Liver (tissue), 9 donors: ENCODE measurements around the gene SLU7. TPM values are rescaled to one million over a fixed set of nuclear protein-coding genes. Genes with fewer than 3 reads are reported as not detected.
A peak's percentile ranks its signal among the peaks of the same experiment; 100 is the strongest.

Experiments used
- DNase-seq: peaks from one replicate; pipeline ENCODE4 v3.0.0-alpha.2; 2017; ENCODE audit warnings: low spot score
- H3K27ac ChIP-seq, 2 donors: one replicate each; pipeline ENCODE4 v1.7.0; 2013; ENCODE audit warnings: inconsistent platforms in 2 of 2, low read length in 2 of 2, control low read depth in 1 of 2, low read depth in 1 of 2, mild to moderate bottlenecking in 1 of 2
- H3K27me3 ChIP-seq, 4 donors: one replicate each; pipeline versions ENCODE4 v1.6.1 to v1.7.0; 2013; ENCODE audit warnings: low read length in 3 of 4, inconsistent platforms in 1 of 4, mild to moderate bottlenecking in 1 of 4, moderate library complexity in 1 of 4; ENCODE audit not compliant: control insufficient read depth in 4 of 4, insufficient read depth in 4 of 4
- H3K36me3 ChIP-seq, 4 donors: one replicate each; pipeline versions ENCODE4 v1.6.1 to v1.7.0; 2013; ENCODE audit warnings: low read length in 3 of 4, mild to moderate bottlenecking in 3 of 4, low read depth in 1 of 4, moderate library complexity in 1 of 4; ENCODE audit not compliant: control insufficient read depth in 4 of 4, insufficient read depth in 3 of 4
- H3K4me1 ChIP-seq, 4 donors: one replicate each; pipeline versions ENCODE4 v1.6.1 to v1.7.0; 2013; ENCODE audit warnings: low read length in 3 of 4, mild to moderate bottlenecking in 3 of 4, moderate library complexity in 1 of 4; ENCODE audit not compliant: control insufficient read depth in 4 of 4, insufficient read depth in 4 of 4
- H3K4me3 ChIP-seq, 3 donors: one replicate each; pipeline versions ENCODE4 v1.6.1 to v1.7.0; 2013; ENCODE audit warnings: low read length in 3 of 3, control low read depth in 1 of 3, low read depth in 1 of 3, mild to moderate bottlenecking in 1 of 3
- H3K9ac ChIP-seq, 2 donors: one replicate each; pipeline ENCODE4 v1.7.0; 2013; ENCODE audit warnings: low read length in 2 of 2, mild to moderate bottlenecking in 2 of 2, moderate library complexity in 2 of 2, control low read depth in 1 of 2, low read depth in 1 of 2
- H3K9me3 ChIP-seq, 4 donors: one replicate each; pipeline versions ENCODE4 v1.6.1 to v1.7.0; 2013; ENCODE audit warnings: low read length in 3 of 4; ENCODE audit not compliant: control insufficient read depth in 4 of 4
- ATF3 ChIP-seq: IDR thresholded peaks from 2 replicates; pipeline ENCODE4 v1.6.1; 2016; ENCODE audit warnings: antibody characterized with exemption
- CTCF ChIP-seq: fragments of 150-350 bp; IDR thresholded peaks from 2 replicates; pipeline ENCODE4 v1.5.1; 2017; ENCODE audit warnings: improper control_type of control experiment, low read depth, low read length; ENCODE audit not compliant: missing input control
- EGR1 ChIP-seq, 2 donors: IDR thresholded peaks; 2 replicates each; pipeline ENCODE4 v1.6.1; 2016 to 2018; ENCODE audit warnings: antibody characterized with exemption in 2 of 2, low read depth in 2 of 2
- FOXA1 ChIP-seq: IDR thresholded peaks from 2 replicates; pipeline ENCODE4 v1.6.1; 2016; ENCODE audit warnings: antibody characterized with exemption
- FOXA2 ChIP-seq: IDR thresholded peaks from 2 replicates; pipeline ENCODE4 v1.6.1; 2016; ENCODE audit warnings: antibody characterized with exemption
- GABPA ChIP-seq, 2 donors: IDR thresholded peaks in 1 of 2; conservative IDR thresholded peaks in 1 of 2; 2 replicates each; pipeline ENCODE4 v1.6.1; 2016; ENCODE audit warnings: antibody characterized with exemption in 2 of 2, mild to moderate bottlenecking in 1 of 2, moderate library complexity in 1 of 2
- HNF4A ChIP-seq, 2 donors: conservative IDR thresholded peaks; 2 replicates each; pipeline ENCODE4 v1.6.1; 2016; ENCODE audit warnings: antibody characterized with exemption in 2 of 2, mild to moderate bottlenecking in 2 of 2
- HNF4G ChIP-seq: IDR thresholded peaks from 2 replicates; pipeline ENCODE4 v1.6.1; 2016; ENCODE audit warnings: antibody characterized with exemption
- JUND ChIP-seq, 2 donors: IDR thresholded peaks; 2 replicates each; pipeline ENCODE4 v1.6.1; 2016; ENCODE audit warnings: antibody characterized with exemption in 2 of 2
- MAX ChIP-seq: IDR thresholded peaks from 2 replicates; pipeline ENCODE4 v1.6.1; 2016; ENCODE audit warnings: antibody characterized with exemption
- NR2F2 ChIP-seq: IDR thresholded peaks from 2 replicates; pipeline ENCODE4 v1.6.1; 2016; ENCODE audit warnings: antibody characterized with exemption
- RAD21 ChIP-seq, 2 donors: IDR thresholded peaks; 2 replicates each; pipeline ENCODE4 v1.6.1; 2016; ENCODE audit warnings: antibody characterized with exemption in 2 of 2, mild to moderate bottlenecking in 2 of 2
- REST ChIP-seq: IDR thresholded peaks from 2 replicates; pipeline ENCODE4 v1.6.1; 2016; ENCODE audit warnings: antibody characterized with exemption, mild to moderate bottlenecking
- RXRA ChIP-seq, 2 donors: IDR thresholded peaks; 2 replicates each; pipeline ENCODE4 v1.6.1; 2017 to 2018; ENCODE audit warnings: antibody characterized with exemption in 2 of 2, mild to moderate bottlenecking in 1 of 2
- SP1 ChIP-seq: IDR thresholded peaks from 2 replicates; pipeline ENCODE4 v1.6.1; 2018; ENCODE audit warnings: antibody characterized with exemption, mild to moderate bottlenecking
- TAF1 ChIP-seq: conservative IDR thresholded peaks from 2 replicates; pipeline ENCODE4 v1.6.1; 2016; ENCODE audit warnings: antibody characterized with exemption, mild to moderate bottlenecking
- YY1 ChIP-seq: IDR thresholded peaks from 2 replicates; pipeline ENCODE4 v1.6.1; 2016; ENCODE audit warnings: antibody characterized with exemption, mild to moderate bottlenecking
- ZBTB33 ChIP-seq: IDR thresholded peaks from 2 replicates; pipeline ENCODE4 v1.6.1; 2016; ENCODE audit warnings: antibody characterized with exemption
- WGBS: extraction: QIAGEN DNeasy Blood & Tissue Kit; methylation state at CpG from one replicate; pipeline ENCODE4 v1.1.7; 2013; 5-methylcytosine and 5-hydroxymethylcytosine counted together
- polyA plus RNA-seq, 2 donors: library from polyadenylated mRNA; stranded (reverse) in 1 of 2; unstranded in 1 of 2; fragments of 200-250 nt in 1 of 2; fragments of >200 nt in 1 of 2; fragmentation: Nextera tagmentation in 1 of 2; extraction: Ambion mirVana in 1 of 2; gene quantifications; one replicate each; pipeline versions ENCODE4 v1.2.1 to v1.2.3, GENCODE V29; 2013 to 2015
- total RNA-seq, 2 donors: library from RNA; depleted of rRNA; stranded (reverse); fragments of >200 nt; gene quantifications; one replicate each; pipeline ENCODE4 v1.2.3, GENCODE V29; 2014
- donor health status: healthy.
- donor health status: healthy.
- donor health status: healthy.
- donor health status: healthy.
- donor health status: healthy.

The SLU7 gene
- total and polyA plus RNA-seq, 4 donors, result 7.1 to 21.8 (median 17.6) TPM

- H3K36me3 ChIP-seq, result no peaks in the 10 kb centered on the region
- no peak overlapping the region for H3K27ac ChIP-seq
- no peaks in the 10 kb centered on the region for H3K27me3 ChIP-seq
- peak overlapping the region; percentile 51 to 77 (median 53) for H3K4me3 ChIP-seq
- under 1% methylated on average over 11 of the region's 11 CpGs for WGBS
- no peaks in the 10 kb centered on the region for H3K9me3 ChIP-seq
- peak overlapping the region; percentile 45 to 62 for H3K9ac ChIP-seq
- peak; percentile 94 for DNase-seq
- no peak for TF ChIP-seq FOXA2
- peak; percentile 82 to 87 for TF ChIP-seq RAD21 (IDR thresholded peaks at IDR 0.05)
- no peak for TF ChIP-seq RXRA (IDR thresholded peaks at IDR 0.05)
- peak; percentile 93 for TF ChIP-seq CTCF
- no peak for TF ChIP-seq FOXA1
- no peak for TF ChIP-seq TAF1
- no peak for TF ChIP-seq ZBTB33
- TF ChIP-seq NR2F2, result no peak
- TF ChIP-seq GABPA (IDR thresholded peaks at IDR 0.05 in 1 of 2, conservative IDR thresholded peaks at IDR 0.05 in 1 of 2), result no peak
- TF ChIP-seq MAX, result no peak
- no peak for TF ChIP-seq YY1
- TF ChIP-seq HNF4G, result no peak
- TF ChIP-seq SP1, result no peak
- no peak for TF ChIP-seq ATF3
- TF ChIP-seq HNF4A (conservative IDR thresholded peaks at IDR 0.05), result peak in 1 of 2 donors; percentile 39
- TF ChIP-seq EGR1 (IDR thresholded peaks at IDR 0.05; ENCODE audit: low read depth in 2 of 2), result no peak
- TF ChIP-seq REST, result no peak
- no peak for TF ChIP-seq JUND (IDR thresholded peaks at IDR 0.05)
- H3K4me1 ChIP-seq, result peaks cover 0 to 10% (median 7%) of the 10 kb centered on the region in 4 donors
These were observed 20.3 kb upstream of the SLU7 start for GRCh38 chr5:160439205-160439600.
